Neural progenitor cell (in vitro differentiated cells): ENCODE results near the gene GGT6. TPM values are rescaled to one million over a fixed set of nuclear protein-coding genes. Genes with fewer than 3 reads are reported as not detected.

Experiments
- DNase-seq: peaks from one replicate; pipeline ENCODE4 v3.0.0-alpha.2; 2016; ENCODE audit warnings: low spot score
- H2AFZ ChIP-seq: fragments of 200-600 bp; sonication (generic); replicated peaks from 2 replicates; pipeline ENCODE4 v1.6.1; 2016; ENCODE audit warnings: antibody characterized with exemption
- H3F3A ChIP-seq: fragments of 200-600 bp; sonication (generic); 2 replicates; pipeline ENCODE4 v1.6.1; 2016; ENCODE audit warnings: antibody characterized with exemption, low read depth
- H3K27ac ChIP-seq: fragments of 200-600 bp; sonication (generic); 2 replicates; pipeline ENCODE4 v1.5.1; 2016; ENCODE audit warnings: mild to moderate bottlenecking
- H3K27me3 ChIP-seq: fragments of 200-600 bp; sonication (generic); 2 replicates; pipeline ENCODE4 v1.6.1; 2016; ENCODE audit warnings: mild to moderate bottlenecking, moderate library complexity
- H3K36me3 ChIP-seq: fragments of 200-600 bp; sonication (generic); 2 replicates; pipeline ENCODE4 v1.5.1; 2016
- H3K4me1 ChIP-seq: fragments of 200-600 bp; sonication (generic); 2 replicates; pipeline ENCODE4 v1.6.1; 2016; ENCODE audit warnings: mixed run types
- H3K4me2 ChIP-seq: fragments of 200-600 bp; sonication (generic); 2 replicates; pipeline ENCODE4 v1.6.1; 2016
- H3K4me3 ChIP-seq: fragments of 200-600 bp; sonication (generic); 2 replicates; pipeline ENCODE4 v1.5.1; 2016
- H3K79me2 ChIP-seq: fragments of 200-600 bp; sonication (generic); 2 replicates; pipeline ENCODE4 v1.6.1; 2016; ENCODE audit warnings: low read depth
- H3K9ac ChIP-seq: fragments of 200-600 bp; sonication (generic); 2 replicates; pipeline ENCODE4 v1.6.1; 2016
- H3K9me3 ChIP-seq: fragments of 200-600 bp; sonication (generic); 2 replicates; pipeline ENCODE4 v1.5.1; 2016; ENCODE audit warnings: low read depth
- H4K20me1 ChIP-seq: fragments of 200-600 bp; sonication (generic); 2 replicates; pipeline ENCODE4 v1.6.1; 2016; ENCODE audit warnings: low read depth
- H3K27ac Mint-ChIP-seq: 3 replicates; pipeline ENCODE4 v1.8.0; 2021; ENCODE audit warnings: mixed read lengths
- H3K27me3 Mint-ChIP-seq: 2 replicates; pipeline ENCODE4 v1.8.0; 2022; ENCODE audit warnings: low read depth, mild to moderate bottlenecking, inconsistent platforms, moderate library complexity, mixed read lengths; ENCODE audit not compliant: insufficient read depth
- H3K36me3 Mint-ChIP-seq: 3 replicates; pipeline ENCODE4 v1.8.0; 2021; ENCODE audit warnings: mixed read lengths
- H3K4me1 Mint-ChIP-seq: 3 replicates; pipeline ENCODE4 v1.8.0; 2021; ENCODE audit warnings: mixed read lengths
- H3K4me3 Mint-ChIP-seq: 3 replicates; pipeline ENCODE4 v1.8.0; 2021; ENCODE audit warnings: mild to moderate bottlenecking, moderate library complexity, mixed read lengths
- H3K9me3 Mint-ChIP-seq: 3 replicates; pipeline ENCODE4 v1.8.0; 2020; ENCODE audit warnings: mixed read lengths
- CTCF ChIP-seq: fragments of 200-600 bp; sonication (generic); IDR thresholded peaks from 2 replicates; pipeline ENCODE4 v1.5.1; 2017; ENCODE audit warnings: antibody characterized with exemption, mild to moderate bottlenecking
- EZH2 ChIP-seq: fragments of 200-600 bp; sonication (generic); IDR thresholded peaks from 2 replicates; pipeline ENCODE4 v1.6.1; 2017; ENCODE audit warnings: antibody characterized with exemption, mild to moderate bottlenecking, moderate library complexity
- EZH2phosphoT487 ChIP-seq: fragments of 200-600 bp; sonication (generic); IDR thresholded peaks from 2 replicates; pipeline ENCODE4 v1.6.1; 2017; ENCODE audit warnings: antibody characterized with exemption
- total RNA-seq: library from RNA; depleted of rRNA; stranded (reverse); fragments of >200 nt; gene quantifications from 2 replicates; pipeline ENCODE4 v1.2.3, GENCODE V29; 2015; ENCODE audit warnings: low replicate concordance

Gene GGT6
- total RNA-seq: not detected in 2 replicates

GRCh38 chr17:4560421-4560820, at the start of gene GGT6:
GGT6 (minus strand) TSS chr17:4560577; CDS start chr17:4560521, 56 bp downstream.
- Histone ChIP-seq H3K9ac (no peak within 1 kb of the TSS), H3K4me1 (peaks cover 10% of the 10 kb centered on the region), H3K4me3 (no peak within 1 kb of the TSS), H3K4me2 (no peak within 1 kb of the TSS), H3K79me2 (no peaks in the 10 kb centered on the region), H4K20me1 (no peaks in the 10 kb centered on the region), H3K36me3 (no peaks in the 10 kb centered on the region), H2AFZ (no peak within 1 kb of the TSS), H3K9me3 (no peaks in the 10 kb centered on the region), H3K27me3 (peaks cover 4% of the 10 kb centered on the region), H3K27ac (no peak within 1 kb of the TSS), H3F3A (peaks cover 11% of the 10 kb centered on the region)
- H3K4me3 Mint-ChIP-seq: no peak within 1 kb of the TSS
- H3K27me3 Mint-ChIP-seq: peaks cover 12% of the 10 kb centered on the region
- H3K4me1 Mint-ChIP-seq: peaks cover 31% of the 10 kb centered on the region
- H3K9me3 Mint-ChIP-seq: no peaks in the 10 kb centered on the region
- no peaks in the 10 kb centered on the region for H3K36me3 Mint-ChIP-seq
- no peak for TF ChIP-seq CTCF
- no peak for TF ChIP-seq EZH2
- no peak for TF ChIP-seq EZH2phosphoT487
- no peak for DNase-seq
- H3K27ac Mint-ChIP-seq: peak within 1 kb of the TSS; percentile 5

- Histone ChIP-seq H3K79me2 (no peaks in the 10 kb centered on the region), H3K27me3 (no peaks in the 10 kb centered on the region), H3K9me3 (no peaks in the 10 kb centered on the region), H3K4me3 (no peak overlapping the region), H2AFZ (no peak overlapping the region), H3K36me3 (no peaks in the 10 kb centered on the region), H3K9ac (no peak overlapping the region), H3F3A (no peaks in the 10 kb centered on the region), H3K4me1 (peaks cover 12% of the 10 kb centered on the region), H3K27ac (no peak overlapping the region), H4K20me1 (no peaks in the 10 kb centered on the region), H3K4me2 (no peak overlapping the region)
- no peak for DNase-seq
- Mint-ChIP-seq H3K27me3 (peaks cover 5% of the 10 kb centered on the region), H3K27ac (no peak overlapping the region), H3K4me1 (peaks cover 23% of the 10 kb centered on the region), H3K4me3 (peak overlapping the region; percentile 50), H3K9me3 (no peaks in the 10 kb centered on the region), H3K36me3 (no peaks in the 10 kb centered on the region)
- no peak for TF ChIP-seq EZH2phosphoT487
- TF ChIP-seq CTCF: no peak
- no peak for TF ChIP-seq EZH2
Observed at GRCh38 chr17:4610162-4610561, 49.8 kb upstream of the GGT6 start.

- no peak overlapping the region for H3K4me3 ChIP-seq
- Mint-ChIP-seq H3K4me3 (no peak overlapping the region), H3K9me3 (no peaks in the 10 kb centered on the region), H3K4me1 (peaks cover 24% of the 10 kb centered on the region), H3K36me3 (no peaks in the 10 kb centered on the region), H3K27ac (no peak overlapping the region), H3K27me3 (peaks cover 5% of the 10 kb centered on the region)
- no peaks in the 10 kb centered on the region for H3K9me3 ChIP-seq
- no peak overlapping the region for H2AFZ ChIP-seq
- H4K20me1 ChIP-seq: no peaks in the 10 kb centered on the region
- DNase-seq: no peak
- H3K36me3 ChIP-seq: no peaks in the 10 kb centered on the region
- H3K27me3 ChIP-seq: no peaks in the 10 kb centered on the region
- no peak overlapping the region for H3K4me2 ChIP-seq
- peaks cover 12% of the 10 kb centered on the region for H3K4me1 ChIP-seq
- H3K9ac ChIP-seq: no peak overlapping the region
- H3K79me2 ChIP-seq: no peaks in the 10 kb centered on the region
- TF ChIP-seq EZH2phosphoT487 (no peak), EZH2 (no peak), CTCF (no peak)
- no peak overlapping the region for H3K27ac ChIP-seq
- no peaks in the 10 kb centered on the region for H3F3A ChIP-seq
Observed at GRCh38 chr17:4609761-4610160, 49.4 kb upstream of the GGT6 start.
